NCI-H460 (cell line): ENCODE results near the gene B3GALNT1. TPM values are rescaled to one million over a fixed set of nuclear protein-coding genes. Genes with fewer than 3 reads are reported as not detected.

Experiments used
- total RNA-seq: library from RNA; depleted of rRNA; stranded (reverse); fragments of >200 nt; shearing (Covaris generic); gene quantifications from 2 replicates; pipeline ENCODE4 v1.2.3, GENCODE V29; 2014; rRNA removed

Gene B3GALNT1
- total RNA-seq, 1 experiment from 2014 or later = 2.3 TPM

Other genes with a start within 250 kb of the B3GALNT1 start
- gene NMD3, start 116.0 kb upstream of the B3GALNT1 start, total RNA-seq = 51.5 and 64.9 TPM in 2 replicates